ENCODE measurements around the gene CPEB3.

GRCh38 chr10:92082583-92083280 lies 208.1 kb downstream of the CPEB3 start:
- TF ChIP-seq CTCF (IDR thresholded peaks at IDR 0.05 in 8 of 11, conservative IDR thresholded peaks at IDR 0.05 in 3 of 11): no peak
- no peak for TF ChIP-seq POLR2A (IDR thresholded peaks at IDR 0.05)
- no peak for TF ChIP-seq POLR2AphosphoS5 (IDR thresholded peaks at IDR 0.05)
